ENCODE data around the gene POU6F2.

Gene POU6F2

GRCh38 chr7:39280337-39280736, 302.6 kb downstream of the POU6F2 start:
- H3K27ac ChIP-seq = no peak overlapping the region
- no peak for TF ChIP-seq CTCF (conservative IDR thresholded peaks at IDR 0.05)

- H3K27ac ChIP-seq = no peak overlapping the region
- TF ChIP-seq CTCF (conservative IDR thresholded peaks at IDR 0.05) = no peak
These were observed 307.5 kb downstream of the POU6F2 start for GRCh38 chr7:39285256-39285655.

GRCh38 chr7:39288303-39288702, 310.6 kb downstream of the POU6F2 start:
- no peak overlapping the region for H3K27ac ChIP-seq
- TF ChIP-seq CTCF (conservative IDR thresholded peaks at IDR 0.05) = no peak

GRCh38 chr7:39291628-39292410, 314.1 kb downstream of the POU6F2 start:
- TF ChIP-seq CTCF (conservative IDR thresholded peaks at IDR 0.05) = no peak
- H3K27ac ChIP-seq = no peak overlapping the region

- H3K27ac ChIP-seq = no peak overlapping the region
- TF ChIP-seq CTCF (conservative IDR thresholded peaks at IDR 0.05) = no peak
These were observed 315.5 kb downstream of the POU6F2 start for GRCh38 chr7:39293056-39293823.

GRCh38 chr7:39294022-39294421, 316.3 kb downstream of the POU6F2 start:
- no peak overlapping the region for H3K27ac ChIP-seq
- no peak for TF ChIP-seq CTCF (conservative IDR thresholded peaks at IDR 0.05)

- TF ChIP-seq CTCF (conservative IDR thresholded peaks at IDR 0.05) = no peak
These were observed 318.1 kb downstream of the POU6F2 start for GRCh38 chr7:39295796-39296195.

More at GRCh38 chr7:39295796-39296195, 318.1 kb downstream of the POU6F2 start:
- H3K27ac ChIP-seq = no peak overlapping the region

All from VCaP (cell line).